Stomach (tissue), 4 donors: ENCODE data around the gene TRIM27.

Source experiments
- CTCF ChIP-seq, 7 experiments: fragments of 450-650 bp in 4 of 7; fragments of 200-600 bp in 3 of 7; sonication (generic) in 3 of 7; IDR thresholded peaks; one replicate each; pipeline ENCODE4 v1.5.1; 2016 to 2019; ENCODE audit warnings: antibody characterized with exemption in 7 of 7, control low read depth in 2 of 7, mild to moderate bottlenecking in 1 of 7
- EP300 ChIP-seq: sonication (generic); formaldehyde crosslinking; IDR thresholded peaks from one replicate; pipeline ENCODE4 v1.6.1; 2017; ENCODE audit warnings: antibody characterized with exemption
- POLR2AphosphoS5 ChIP-seq, 3 donors: sonication (generic); formaldehyde crosslinking; IDR thresholded peaks; one replicate each; pipeline ENCODE4 v1.6.1; 2016; ENCODE audit warnings: antibody characterized with exemption in 3 of 3

- TF ChIP-seq CTCF (IDR thresholded peaks at IDR 0.05) (no peak), POLR2AphosphoS5 (IDR thresholded peaks at IDR 0.05) (no peak), EP300 (no peak)
Observed at GRCh38 chr6:28943223-28943556, 19.4 kb upstream of the TRIM27 start.
